GM10248 (cell line): ENCODE measurements around the gene KCTD15.

Experiments
- CTCF ChIA-PET: fragments of 300-600 bp; sonication (Branson Sonifier 250); formaldehyde crosslinking; extraction: SDS; loops from one replicate; lab custom pipeline; 2021; ENCODE audit warnings: antibody characterized with exemption; lab: Yijun Ruan, JAX
- POLR2A ChIA-PET: fragments of 350-650 bp; sonication (Branson Sonifier 250); formaldehyde crosslinking; extraction: SDS; loops from one replicate; lab custom pipeline; 2020; ENCODE audit warnings: antibody characterized with exemption; lab: Yijun Ruan, JAX
- DNase-seq: peaks from one replicate; pipeline ENCODE4 v3.0.0; 2012; ENCODE audit errors: extremely low spot score
- TF ChIP-seq, protein P1 (sequence below): IDR thresholded peaks from 2 replicates; pipeline ENCODE4 v1.5.1; 2012; ENCODE audit warnings: mild to moderate bottlenecking, low read depth; ENCODE audit errors: extremely low read depth, missing control alignments, control extremely low read depth

Gene KCTD15

DNA sequence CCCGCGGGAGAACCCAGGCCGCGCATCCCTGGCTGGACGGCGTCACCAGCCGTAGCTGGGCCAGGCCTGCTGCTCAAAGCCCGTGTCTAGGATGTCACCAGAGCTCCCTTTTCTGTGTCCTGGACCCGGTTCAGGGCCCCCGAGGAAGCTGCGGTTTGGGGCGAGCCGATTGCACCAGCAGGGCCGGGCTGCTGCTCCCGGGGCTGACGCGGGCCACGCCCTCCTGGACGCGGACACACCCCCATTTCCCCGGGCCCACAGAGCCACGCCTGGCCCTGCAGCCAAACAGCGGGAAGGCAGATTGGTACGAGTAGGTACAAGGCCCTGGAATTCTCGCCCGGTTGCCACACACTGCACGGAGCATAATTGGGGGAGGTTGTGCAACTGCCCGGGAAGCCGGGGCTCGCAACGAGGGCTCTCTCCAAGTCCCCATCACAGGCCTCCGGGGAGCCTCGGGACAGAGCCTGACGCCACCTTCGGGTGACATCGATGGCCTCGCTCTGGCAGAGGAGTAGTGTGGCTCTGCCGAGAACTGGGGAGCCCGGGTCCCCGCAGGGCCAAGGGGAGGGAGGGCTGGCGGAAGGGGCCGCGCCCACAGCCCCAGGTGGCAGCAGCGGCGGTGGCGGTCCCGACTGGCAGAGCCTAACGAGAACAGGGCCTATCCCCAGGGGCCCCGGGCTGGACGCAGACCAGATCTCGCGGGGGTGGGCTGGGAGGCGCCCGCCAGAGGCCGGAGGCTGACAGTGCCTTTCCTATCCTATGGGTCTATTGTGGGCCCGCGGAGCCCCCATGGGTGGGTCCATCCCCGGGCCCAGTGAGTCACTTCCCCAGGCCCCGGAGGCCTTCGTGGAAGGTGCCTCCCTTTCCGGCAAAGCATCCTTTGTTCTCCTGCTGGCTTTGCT, 23.5 kb downstream of the KCTD15 start:
- CTCF ChIA-PET = interaction anchor here (1.1 kb wide), 1 partner anchor 12 kb away, joined by 4 read pairs; no protein-coding TSS in a partner anchor
- POLR2A ChIA-PET = no interaction called here
- peak; percentile 40 for DNase-seq
- TF ChIP-seq, protein P1, sequence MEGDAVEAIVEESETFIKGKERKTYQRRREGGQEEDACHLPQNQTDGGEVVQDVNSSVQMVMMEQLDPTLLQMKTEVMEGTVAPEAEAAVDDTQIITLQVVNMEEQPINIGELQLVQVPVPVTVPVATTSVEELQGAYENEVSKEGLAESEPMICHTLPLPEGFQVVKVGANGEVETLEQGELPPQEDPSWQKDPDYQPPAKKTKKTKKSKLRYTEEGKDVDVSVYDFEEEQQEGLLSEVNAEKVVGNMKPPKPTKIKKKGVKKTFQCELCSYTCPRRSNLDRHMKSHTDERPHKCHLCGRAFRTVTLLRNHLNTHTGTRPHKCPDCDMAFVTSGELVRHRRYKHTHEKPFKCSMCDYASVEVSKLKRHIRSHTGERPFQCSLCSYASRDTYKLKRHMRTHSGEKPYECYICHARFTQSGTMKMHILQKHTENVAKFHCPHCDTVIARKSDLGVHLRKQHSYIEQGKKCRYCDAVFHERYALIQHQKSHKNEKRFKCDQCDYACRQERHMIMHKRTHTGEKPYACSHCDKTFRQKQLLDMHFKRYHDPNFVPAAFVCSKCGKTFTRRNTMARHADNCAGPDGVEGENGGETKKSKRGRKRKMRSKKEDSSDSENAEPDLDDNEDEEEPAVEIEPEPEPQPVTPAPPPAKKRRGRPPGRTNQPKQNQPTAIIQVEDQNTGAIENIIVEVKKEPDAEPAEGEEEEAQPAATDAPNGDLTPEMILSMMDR = no peak

DNA sequence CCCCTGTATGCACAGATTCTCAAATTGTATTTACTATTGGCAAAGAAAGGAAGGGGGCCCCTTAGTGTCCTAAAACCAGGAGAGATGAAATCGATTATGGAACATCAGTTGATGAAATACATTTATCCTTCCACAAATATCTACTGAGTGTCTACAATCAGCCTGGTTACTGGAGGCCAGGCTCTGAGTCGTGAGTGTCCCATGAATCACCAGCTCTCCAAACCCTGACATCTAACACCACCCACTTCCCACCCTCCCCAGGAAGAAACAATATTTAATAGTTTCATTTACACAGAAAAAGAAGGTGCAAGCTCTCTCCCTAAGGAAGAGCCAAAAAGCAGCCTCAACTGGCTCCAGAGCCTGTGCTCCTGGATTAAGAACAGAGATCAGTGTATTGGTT, 25.2 kb downstream of the KCTD15 start:
- CTCF ChIA-PET = no interaction called here
- POLR2A ChIA-PET = no interaction called here
- TF ChIP-seq, protein P1 = no peak
- DNase-seq = no peak

DNA sequence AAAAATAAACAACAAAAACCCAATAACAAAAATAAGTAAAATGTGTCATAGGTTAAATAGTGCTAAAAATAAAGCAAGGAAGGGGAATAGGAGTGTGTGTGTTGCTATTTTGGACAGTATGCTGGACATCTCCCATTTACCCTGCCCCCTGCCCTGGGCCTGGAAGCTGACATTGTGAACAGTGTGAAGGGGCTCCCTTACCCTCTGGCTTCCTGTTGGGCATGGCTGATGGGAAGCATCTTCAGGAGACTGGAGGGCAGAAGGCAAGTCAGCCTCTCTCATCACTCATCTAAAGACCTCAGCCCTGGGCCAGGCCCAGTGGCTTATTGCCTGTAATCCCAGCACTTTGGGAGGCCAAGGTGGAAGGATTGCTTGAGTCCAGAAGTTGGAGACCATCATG, 26.7 kb downstream of the KCTD15 start:
- CTCF ChIA-PET = no interaction called here
- POLR2A ChIA-PET = interaction anchor here (0.7 kb wide), 1 partner anchor 62 kb away, joined by 3 read pairs; no protein-coding TSS in a partner anchor
- no peak for DNase-seq
- TF ChIP-seq, protein P1 = no peak

DNA sequence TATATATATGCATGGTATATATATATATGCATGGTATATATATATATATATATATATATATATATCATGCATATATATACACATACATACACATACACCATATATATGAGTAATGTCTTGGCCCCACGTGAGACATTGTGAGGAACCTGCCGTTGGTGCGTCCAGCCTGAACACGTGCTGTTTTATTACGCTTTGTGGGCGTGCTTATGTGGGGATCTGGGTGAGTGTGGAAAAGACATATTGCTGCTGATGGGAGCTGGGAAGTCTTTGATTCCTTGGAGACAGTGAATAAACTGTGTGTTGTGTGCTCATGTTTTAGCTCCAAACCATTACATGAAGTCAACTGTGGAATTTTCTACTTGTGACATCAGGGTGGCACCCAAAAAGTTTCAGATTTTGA, 28.9 kb downstream of the KCTD15 start:
- DNase-seq = no peak
- TF ChIP-seq, protein P1 = no peak
- POLR2A ChIA-PET = no interaction called here
- CTCF ChIA-PET = no interaction called here

DNA sequence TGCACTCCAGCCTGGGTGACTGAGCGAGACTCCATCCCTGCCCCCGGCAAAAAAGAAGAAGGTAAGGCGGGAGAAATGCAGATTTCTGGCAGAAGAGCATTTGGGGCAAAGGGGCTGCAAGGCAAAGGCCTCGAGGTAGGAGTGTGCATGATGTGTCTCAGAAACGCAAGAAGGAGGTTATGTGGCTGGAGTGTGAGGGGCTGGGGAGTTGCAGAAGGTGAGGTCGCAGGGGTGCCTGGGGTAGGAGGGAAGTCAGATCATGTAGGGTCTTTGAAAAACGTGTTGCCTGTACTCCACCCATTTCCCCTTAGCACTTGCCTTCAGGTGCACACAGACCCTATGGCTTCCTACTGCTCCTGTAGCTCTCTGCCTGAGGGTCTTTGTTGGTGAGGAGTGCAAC, 29.9 kb downstream of the KCTD15 start:
- ChIA-PET CTCF (no interaction called here), POLR2A (no interaction called here)
- TF ChIP-seq, protein P1 = no peak
- DNase-seq = no peak

DNA sequence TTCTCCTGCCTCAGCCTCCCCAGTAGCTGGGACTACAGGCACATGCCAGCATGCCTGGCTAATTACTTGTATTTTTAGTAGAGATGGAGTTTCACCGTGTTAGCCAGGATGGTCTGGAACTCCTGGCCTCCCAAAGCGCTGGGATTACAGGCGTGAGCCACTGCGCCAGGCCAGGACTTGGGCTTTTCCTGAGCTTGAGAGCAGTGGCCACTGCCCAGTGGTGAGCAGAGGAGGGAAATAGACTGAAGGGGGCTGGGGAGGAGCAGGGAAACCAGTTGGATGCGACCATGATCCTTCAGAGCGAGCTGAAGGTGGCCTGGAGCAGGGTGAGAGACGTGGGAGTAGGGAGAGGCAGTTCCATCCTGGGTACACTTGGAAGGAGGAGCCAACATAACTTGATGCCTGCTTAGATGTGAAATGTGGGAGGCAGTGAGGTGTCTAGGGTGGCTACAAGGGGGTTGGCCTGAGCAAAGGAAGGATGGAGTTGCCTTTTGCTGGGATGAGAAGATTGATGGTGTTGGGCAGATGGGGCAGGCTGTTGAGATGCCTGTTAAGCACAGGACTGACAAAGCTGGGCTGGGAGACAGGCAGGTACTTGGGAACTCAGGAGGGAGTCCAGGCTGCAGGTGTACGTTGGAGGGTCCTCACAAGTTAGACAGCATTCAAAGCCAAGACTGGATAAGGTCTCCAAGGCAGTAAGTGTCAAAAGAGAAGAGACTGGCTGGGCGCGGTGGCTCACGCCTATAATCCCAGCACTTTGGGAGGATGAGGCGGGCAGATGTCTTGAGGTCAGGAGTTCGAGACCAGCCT, 31.8 kb downstream of the KCTD15 start:
- TF ChIP-seq, protein P1 = no peak
- POLR2A ChIA-PET = no interaction called here
- CTCF ChIA-PET = interaction anchor here (1.5 kb wide), 1 partner anchor 24 kb away, joined by 3 read pairs; no protein-coding TSS in a partner anchor
- DNase-seq = no peak
